GM23338 (cell line): ENCODE measurements around the gene DAPK1. TPM values are rescaled to one million over a fixed set of nuclear protein-coding genes. Genes with fewer than 3 reads are reported as not detected.

Experiments
- ATAC-seq: fragments of 200-7000 bp; cut with Tn5 transposase; 3 replicates; pipeline ENCODE4 v1.9.1; 2020
- DNase-seq: peaks from one replicate; pipeline ENCODE4 v3.0.0-alpha.2; 2015; ENCODE audit warnings: low spot score
- H2AFZ ChIP-seq: fragments of 200-600 bp; sonication (generic); 2 replicates; pipeline ENCODE4 v1.8.0; 2016; ENCODE audit warnings: antibody characterized with exemption, mild to moderate bottlenecking, moderate library complexity
- H3F3A ChIP-seq: fragments of 200-600 bp; sonication (generic); replicated peaks from 2 replicates; pipeline ENCODE4 v1.8.0; 2017; ENCODE audit warnings: antibody characterized with exemption, mixed run types, low read depth
- H3K27ac ChIP-seq: fragments of 200-600 bp; sonication (generic); 2 replicates; pipeline ENCODE4 v1.6.1; 2016; ENCODE audit warnings: low read depth
- H3K27me3 ChIP-seq: fragments of 200-600 bp; sonication (generic); 2 replicates; pipeline ENCODE4 v1.8.0; 2016; ENCODE audit warnings: mild to moderate bottlenecking, mixed run types, moderate library complexity; ENCODE audit not compliant: insufficient read depth
- H3K36me3 ChIP-seq: fragments of 200-600 bp; sonication (generic); 2 replicates; pipeline ENCODE4 v1.8.0; 2016; ENCODE audit warnings: mild to moderate bottlenecking; ENCODE audit not compliant: insufficient read depth
- H3K4me1 ChIP-seq: fragments of 200-600 bp; sonication (generic); 2 replicates; pipeline ENCODE4 v1.8.0; 2016; ENCODE audit warnings: mild to moderate bottlenecking, moderate library complexity; ENCODE audit not compliant: insufficient read depth
- H3K4me2 ChIP-seq: fragments of 200-600 bp; sonication (generic); 2 replicates; pipeline ENCODE4 v1.7.1; 2017; ENCODE audit warnings: mixed run types
- H3K4me3 ChIP-seq: fragments of 200-600 bp; sonication (generic); 2 replicates; pipeline ENCODE4 v1.6.1; 2016; ENCODE audit warnings: mixed run types
- H3K79me2 ChIP-seq: fragments of 200-600 bp; sonication (generic); replicated peaks from 2 replicates; pipeline ENCODE4 v1.8.0; 2017; ENCODE audit warnings: mild to moderate bottlenecking; ENCODE audit not compliant: insufficient read depth
- H3K9me2 ChIP-seq: fragments of 200-600 bp; sonication (generic); 2 replicates; pipeline ENCODE4 v1.8.0; 2017; ENCODE audit not compliant: insufficient read depth
- H4K20me1 ChIP-seq: fragments of 200-600 bp; sonication (generic); replicated peaks from 2 replicates; pipeline ENCODE4 v1.8.0; 2017; ENCODE audit warnings: mild to moderate bottlenecking; ENCODE audit not compliant: insufficient read depth
- H3K27ac Mint-ChIP-seq: 2 replicates; pipeline ENCODE4 v1.8.0; 2020; ENCODE audit warnings: inconsistent platforms, mild to moderate bottlenecking, moderate library complexity, mixed read lengths
- H3K27me3 Mint-ChIP-seq: 3 replicates; pipeline ENCODE4 v1.8.0; 2022; ENCODE audit warnings: low read depth, mild to moderate bottlenecking, moderate library complexity, mixed read lengths, inconsistent platforms; ENCODE audit not compliant: insufficient read depth, poor library complexity
- H3K36me3 Mint-ChIP-seq: 3 replicates; pipeline ENCODE4 v1.8.0; 2021; ENCODE audit warnings: low read depth, mild to moderate bottlenecking, inconsistent platforms, moderate library complexity, mixed read lengths
- H3K4me1 Mint-ChIP-seq: 3 replicates; pipeline ENCODE4 v1.8.0; 2020; ENCODE audit warnings: mild to moderate bottlenecking, inconsistent platforms, mixed read lengths
- H3K4me3 Mint-ChIP-seq: 3 replicates; pipeline ENCODE4 v1.8.0; 2021; ENCODE audit warnings: moderate library complexity, mild to moderate bottlenecking, inconsistent platforms, mixed read lengths
- H3K9me3 Mint-ChIP-seq: 3 replicates; pipeline ENCODE4 v1.8.0; 2020; ENCODE audit warnings: moderate library complexity, mild to moderate bottlenecking, inconsistent platforms, mixed read lengths
- CREB1 ChIP-seq: fragments of 250-450 bp; sonication (Bioruptor Pico); IDR thresholded peaks from 2 replicates; pipeline ENCODE4 v1.5.0; 2020; ENCODE audit warnings: low read depth, mild to moderate bottlenecking, moderate library complexity
- ETS1 ChIP-seq: IDR thresholded peaks from 2 replicates; pipeline ENCODE4 v1.6.1; 2016; ENCODE audit warnings: antibody characterized with exemption
- EZH2 ChIP-seq: fragments of 200-600 bp; sonication (generic); IDR thresholded peaks from one replicate; pipeline ENCODE4 v1.8.0; 2017; ENCODE audit warnings: antibody characterized with exemption, mild to moderate bottlenecking, low read depth; ENCODE audit not compliant: unreplicated experiment
- EZH2phosphoT487 ChIP-seq: fragments of 200-600 bp; sonication (generic); IDR thresholded peaks from one replicate; pipeline ENCODE4 v1.8.1; 2018; ENCODE audit warnings: antibody characterized with exemption; ENCODE audit not compliant: unreplicated experiment
- JUNB ChIP-seq: IDR thresholded peaks from one replicate; pipeline ENCODE4 v1.6.1; 2016; ENCODE audit warnings: antibody characterized with exemption; ENCODE audit not compliant: unreplicated experiment
- NANOG ChIP-seq: IDR thresholded peaks from 2 replicates; pipeline ENCODE4 v1.6.1; 2016; ENCODE audit warnings: antibody characterized with exemption, borderline replicate concordance
- POLR2AphosphoS5 ChIP-seq: IDR thresholded peaks from 2 replicates; pipeline ENCODE4 v1.6.1; 2016; ENCODE audit warnings: antibody characterized with exemption, low read depth
- REST ChIP-seq: IDR thresholded peaks from one replicate; pipeline ENCODE4 v1.6.1; 2018; ENCODE audit warnings: antibody characterized with exemption; ENCODE audit not compliant: unreplicated experiment
- STAT1 ChIP-seq: IDR thresholded peaks from one replicate; pipeline ENCODE4 v1.6.1; 2016; ENCODE audit warnings: antibody characterized with exemption; ENCODE audit not compliant: unreplicated experiment
- ZNF114 ChIP-seq: fragments of 250-450 bp; sonication (Bioruptor Pico); IDR thresholded peaks from 2 replicates; pipeline ENCODE4 v1.5.0; 2020; ENCODE audit warnings: mild to moderate bottlenecking, moderate library complexity
- ZNF331 ChIP-seq: fragments of 250-450 bp; sonication (Bioruptor Pico); IDR thresholded peaks from 2 replicates; pipeline ENCODE4 v1.5.0; 2020; ENCODE audit warnings: low read depth, mild to moderate bottlenecking, moderate library complexity
- polyA plus RNA-seq: library from polyadenylated mRNA; unstranded; fragments of >200 nt; fragmentation: Nextera tagmentation; extraction: Ambion mirVana; gene quantifications from 2 replicates; pipeline ENCODE4 v1.2.1, GENCODE V29; 2016
- total RNA-seq: library from RNA; depleted of rRNA; stranded (reverse); fragments of >200 nt; shearing (Covaris generic); gene quantifications from 2 replicates; pipeline ENCODE4 v1.2.3, GENCODE V29; 2014
- TF ChIP-seq, protein P1 (sequence below), 2 experiments: fragments of 200-600 bp in 1 of 2; sonication (generic) in 1 of 2; conservative IDR thresholded peaks; 2 replicates each; pipeline versions ENCODE4 v1.5.1 to v1.6.1; 2016 to 2017; ENCODE audit warnings: antibody characterized with exemption in 2 of 2, low read depth in 2 of 2, mild to moderate bottlenecking in 2 of 2, moderate library complexity in 1 of 2
- TF ChIP-seq, protein P2 (sequence below): fragments of 250-450 bp; sonication (Bioruptor Pico); IDR thresholded peaks from 2 replicates; pipeline ENCODE4 v1.5.0; 2020; ENCODE audit warnings: mild to moderate bottlenecking, moderate library complexity

The DAPK1 gene
- total and polyA plus RNA-seq, 2 experiments from 2014 or later: 37.0 to 134 TPM

DNA sequence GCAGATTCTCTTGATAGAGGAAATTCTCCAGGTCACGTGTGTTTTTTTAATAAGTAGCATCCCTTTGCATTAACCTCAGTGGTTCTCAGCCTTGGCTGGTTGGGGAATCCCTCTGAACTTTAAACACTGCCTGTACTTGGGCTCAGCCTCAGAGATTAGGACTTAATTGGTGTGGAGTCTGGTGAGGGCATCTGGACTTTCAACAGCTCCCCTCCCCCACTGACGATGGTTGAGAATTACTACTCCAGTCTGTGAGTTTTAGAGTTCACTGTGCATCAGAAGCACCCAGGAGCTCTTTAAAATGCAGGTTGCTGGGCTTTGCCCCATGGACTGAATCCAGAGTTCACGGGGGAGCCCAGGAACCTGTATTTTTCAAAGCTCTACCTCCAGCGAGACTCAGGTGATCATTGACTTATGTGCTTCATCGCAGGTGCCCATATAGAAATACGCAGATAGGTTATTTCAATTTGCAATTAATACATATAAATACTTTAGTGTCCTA is 71.4 kb downstream of the DAPK1 start:
- H3K36me3 Mint-ChIP-seq: peaks cover 26% of the 10 kb centered on the region
- ATAC-seq: no peak
- no peaks in the 10 kb centered on the region; the same call in 1 of the 2 replicates for H3K9me2 ChIP-seq
- H3K4me1 Mint-ChIP-seq: peaks cover 77% of the 10 kb centered on the region
- no peak overlapping the region; the same call in 1 of the 2 replicates for H3K27ac ChIP-seq
- peak overlapping the region; percentile 58 for H3K4me2 ChIP-seq
- no peak overlapping the region for H3K4me3 ChIP-seq
- no peaks in the 10 kb centered on the region for H3K36me3 ChIP-seq
- no peak overlapping the region for H3K4me3 Mint-ChIP-seq
- peaks cover 68% of the 10 kb centered on the region for H3K4me1 ChIP-seq
- no peak overlapping the region for H2AFZ ChIP-seq
- peaks cover 1% of the 10 kb centered on the region for H3K27me3 Mint-ChIP-seq
- H3K27ac Mint-ChIP-seq: no peak overlapping the region; the same call in 1 of the 2 replicates
- H4K20me1 ChIP-seq: peaks cover 53% of the 10 kb centered on the region
- peaks cover 94% of the 10 kb centered on the region for H3K79me2 ChIP-seq
- TF ChIP-seq, protein P1, sequence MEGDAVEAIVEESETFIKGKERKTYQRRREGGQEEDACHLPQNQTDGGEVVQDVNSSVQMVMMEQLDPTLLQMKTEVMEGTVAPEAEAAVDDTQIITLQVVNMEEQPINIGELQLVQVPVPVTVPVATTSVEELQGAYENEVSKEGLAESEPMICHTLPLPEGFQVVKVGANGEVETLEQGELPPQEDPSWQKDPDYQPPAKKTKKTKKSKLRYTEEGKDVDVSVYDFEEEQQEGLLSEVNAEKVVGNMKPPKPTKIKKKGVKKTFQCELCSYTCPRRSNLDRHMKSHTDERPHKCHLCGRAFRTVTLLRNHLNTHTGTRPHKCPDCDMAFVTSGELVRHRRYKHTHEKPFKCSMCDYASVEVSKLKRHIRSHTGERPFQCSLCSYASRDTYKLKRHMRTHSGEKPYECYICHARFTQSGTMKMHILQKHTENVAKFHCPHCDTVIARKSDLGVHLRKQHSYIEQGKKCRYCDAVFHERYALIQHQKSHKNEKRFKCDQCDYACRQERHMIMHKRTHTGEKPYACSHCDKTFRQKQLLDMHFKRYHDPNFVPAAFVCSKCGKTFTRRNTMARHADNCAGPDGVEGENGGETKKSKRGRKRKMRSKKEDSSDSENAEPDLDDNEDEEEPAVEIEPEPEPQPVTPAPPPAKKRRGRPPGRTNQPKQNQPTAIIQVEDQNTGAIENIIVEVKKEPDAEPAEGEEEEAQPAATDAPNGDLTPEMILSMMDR (conservative IDR thresholded peaks at IDR 0.05; ENCODE audit: low read depth in 2 of 2): no peak
- TF ChIP-seq NANOG (no peak), STAT1 (no peak), REST (no peak), ZNF331 (CRISPR knock-in tag) (no peak), ETS1 (no peak), EZH2phosphoT487 (no peak), CREB1 (CRISPR knock-in tag) (no peak), ZNF114 (CRISPR knock-in tag) (no peak), POLR2AphosphoS5 (no peak), EZH2 (no peak), JUNB (no peak)
- TF ChIP-seq, protein P2, sequence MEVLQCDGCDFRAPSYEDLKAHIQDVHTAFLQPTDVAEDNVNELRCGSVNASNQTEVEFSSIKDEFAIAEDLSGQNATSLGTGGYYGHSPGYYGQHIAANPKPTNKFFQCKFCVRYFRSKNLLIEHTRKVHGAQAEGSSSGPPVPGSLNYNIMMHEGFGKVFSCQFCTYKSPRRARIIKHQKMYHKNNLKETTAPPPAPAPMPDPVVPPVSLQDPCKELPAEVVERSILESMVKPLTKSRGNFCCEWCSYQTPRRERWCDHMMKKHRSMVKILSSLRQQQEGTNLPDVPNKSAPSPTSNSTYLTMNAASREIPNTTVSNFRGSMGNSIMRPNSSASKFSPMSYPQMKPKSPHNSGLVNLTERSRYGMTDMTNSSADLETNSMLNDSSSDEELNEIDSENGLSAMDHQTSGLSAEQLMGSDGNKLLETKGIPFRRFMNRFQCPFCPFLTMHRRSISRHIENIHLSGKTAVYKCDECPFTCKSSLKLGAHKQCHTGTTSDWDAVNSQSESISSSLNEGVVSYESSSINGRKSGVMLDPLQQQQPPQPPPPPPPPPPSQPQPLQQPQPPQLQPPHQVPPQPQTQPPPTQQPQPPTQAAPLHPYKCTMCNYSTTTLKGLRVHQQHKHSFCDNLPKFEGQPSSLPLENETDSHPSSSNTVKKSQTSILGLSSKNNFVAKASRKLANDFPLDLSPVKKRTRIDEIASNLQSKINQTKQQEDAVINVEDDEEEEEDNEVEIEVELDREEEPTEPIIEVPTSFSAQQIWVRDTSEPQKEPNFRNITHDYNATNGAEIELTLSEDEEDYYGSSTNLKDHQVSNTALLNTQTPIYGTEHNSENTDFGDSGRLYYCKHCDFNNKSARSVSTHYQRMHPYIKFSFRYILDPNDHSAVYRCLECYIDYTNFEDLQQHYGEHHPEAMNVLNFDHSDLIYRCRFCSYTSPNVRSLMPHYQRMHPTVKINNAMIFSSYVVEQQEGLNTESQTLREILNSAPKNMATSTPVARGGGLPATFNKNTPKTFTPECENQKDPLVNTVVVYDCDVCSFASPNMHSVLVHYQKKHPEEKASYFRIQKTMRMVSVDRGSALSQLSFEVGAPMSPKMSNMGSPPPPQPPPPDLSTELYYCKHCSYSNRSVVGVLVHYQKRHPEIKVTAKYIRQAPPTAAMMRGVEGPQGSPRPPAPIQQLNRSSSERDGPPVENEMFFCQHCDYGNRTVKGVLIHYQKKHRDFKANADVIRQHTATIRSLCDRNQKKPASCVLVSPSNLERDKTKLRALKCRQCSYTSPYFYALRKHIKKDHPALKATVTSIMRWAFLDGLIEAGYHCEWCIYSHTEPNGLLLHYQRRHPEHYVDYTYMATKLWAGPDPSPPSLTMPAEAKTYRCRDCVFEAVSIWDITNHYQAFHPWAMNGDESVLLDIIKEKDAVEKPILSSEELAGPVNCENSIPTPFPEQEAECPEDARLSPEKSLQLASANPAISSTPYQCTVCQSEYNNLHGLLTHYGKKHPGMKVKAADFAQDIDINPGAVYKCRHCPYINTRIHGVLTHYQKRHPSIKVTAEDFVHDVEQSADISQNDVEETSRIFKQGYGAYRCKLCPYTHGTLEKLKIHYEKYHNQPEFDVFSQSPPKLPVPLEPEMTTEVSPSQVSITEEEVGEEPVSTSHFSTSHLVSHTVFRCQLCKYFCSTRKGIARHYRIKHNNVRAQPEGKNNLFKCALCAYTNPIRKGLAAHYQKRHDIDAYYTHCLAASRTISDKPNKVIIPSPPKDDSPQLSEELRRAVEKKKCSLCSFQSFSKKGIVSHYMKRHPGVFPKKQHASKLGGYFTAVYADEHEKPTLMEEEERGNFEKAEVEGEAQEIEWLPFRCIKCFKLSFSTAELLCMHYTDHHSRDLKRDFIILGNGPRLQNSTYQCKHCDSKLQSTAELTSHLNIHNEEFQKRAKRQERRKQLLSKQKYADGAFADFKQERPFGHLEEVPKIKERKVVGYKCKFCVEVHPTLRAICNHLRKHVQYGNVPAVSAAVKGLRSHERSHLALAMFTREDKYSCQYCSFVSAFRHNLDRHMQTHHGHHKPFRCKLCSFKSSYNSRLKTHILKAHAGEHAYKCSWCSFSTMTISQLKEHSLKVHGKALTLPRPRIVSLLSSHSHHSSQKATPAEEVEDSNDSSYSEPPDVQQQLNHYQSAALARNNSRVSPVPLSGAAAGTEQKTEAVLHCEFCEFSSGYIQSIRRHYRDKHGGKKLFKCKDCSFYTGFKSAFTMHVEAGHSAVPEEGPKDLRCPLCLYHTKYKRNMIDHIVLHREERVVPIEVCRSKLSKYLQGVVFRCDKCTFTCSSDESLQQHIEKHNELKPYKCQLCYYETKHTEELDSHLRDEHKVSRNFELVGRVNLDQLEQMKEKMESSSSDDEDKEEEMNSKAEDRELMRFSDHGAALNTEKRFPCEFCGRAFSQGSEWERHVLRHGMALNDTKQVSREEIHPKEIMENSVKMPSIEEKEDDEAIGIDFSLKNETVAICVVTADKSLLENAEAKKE: no peak
- H3K9me3 Mint-ChIP-seq: no peaks in the 10 kb centered on the region
- peak; percentile 18 for DNase-seq
- H3F3A ChIP-seq: no peaks in the 10 kb centered on the region
- H3K27me3 ChIP-seq: no peaks in the 10 kb centered on the region
